GM18499 (cell line): ENCODE measurements around the gene EDEM2.
"Not testable (repeated sequence)": the region's sequence is repeated elsewhere in the genome, so short reads cannot be mapped to it uniquely, and the experiment has no call there.

ENCODE experiments used
- ATAC-seq: cut with Tn5 transposase; IDR thresholded peaks from one replicate; pipeline ENCODE4 v1.9.1; 2021; ENCODE audit warnings: moderate number of reproducible peaks; ENCODE audit not compliant: insufficient read depth, unreplicated experiment

Gene EDEM2

GRCh38 chr20:35134472-35134871, 12.7 kb downstream of the EDEM2 start:
- no peak for ATAC-seq

- no peak for ATAC-seq
Measured at GRCh38 chr20:35133735-35134134, 13.4 kb downstream of the EDEM2 start.

- ATAC-seq, result no peak
Measured at GRCh38 chr20:35133031-35133430, 14.1 kb downstream of the EDEM2 start.

GRCh38 chr20:35131934-35132333, 15.2 kb downstream of the EDEM2 start:
- ATAC-seq, result no peak

GRCh38 chr20:35129647-35130069, 17.5 kb downstream of the EDEM2 start:
- no peak for ATAC-seq

- no peak for ATAC-seq
Measured at GRCh38 chr20:35125753-35126152, 21.4 kb downstream of the EDEM2 start.

GRCh38 chr20:35122756-35123405, 24.3 kb downstream of the EDEM2 start:
- ATAC-seq, result no peak

GRCh38 chr20:35121186-35121585, 25.9 kb downstream of the EDEM2 start:
- no peak for ATAC-seq

GRCh38 chr20:35120012-35120701, 27.0 kb downstream of the EDEM2 start:
- no peak for ATAC-seq

- no peak for ATAC-seq
Measured at GRCh38 chr20:35117629-35118028, 29.5 kb downstream of the EDEM2 start.

- ATAC-seq, result no peak
Measured at GRCh38 chr20:35117196-35117595, 29.9 kb downstream of the EDEM2 start.

GRCh38 chr20:35116258-35116657, 30.9 kb downstream of the EDEM2 start:
- ATAC-seq, result no peak

GRCh38 chr20:35115606-35116005, 31.5 kb downstream of the EDEM2 start:
- ATAC-seq, result no peak

- ATAC-seq, result not testable (repeated sequence)
Measured at GRCh38 chr20:35112276-35112675, 34.9 kb downstream of the EDEM2 start.

- no peak for ATAC-seq
Measured at GRCh38 chr20:35111141-35111888, 35.8 kb downstream of the EDEM2 start.

GRCh38 chr20:35108921-35109320, 38.2 kb downstream of the EDEM2 start:
- ATAC-seq, result no peak

- no peak for ATAC-seq
Measured at GRCh38 chr20:35106827-35107380, 40.2 kb downstream of the EDEM2 start.

GRCh38 chr20:35104685-35105295, 42.3 kb downstream of the EDEM2 start:
- no peak for ATAC-seq

GRCh38 chr20:35101620-35102019, 45.5 kb downstream of the EDEM2 start:
- ATAC-seq, result no peak

GRCh38 chr20:35093267-35093884, 53.8 kb downstream of the EDEM2 start:
- ATAC-seq, result no peak
